ENCODE measurements around the gene HTR5A.

DNA sequence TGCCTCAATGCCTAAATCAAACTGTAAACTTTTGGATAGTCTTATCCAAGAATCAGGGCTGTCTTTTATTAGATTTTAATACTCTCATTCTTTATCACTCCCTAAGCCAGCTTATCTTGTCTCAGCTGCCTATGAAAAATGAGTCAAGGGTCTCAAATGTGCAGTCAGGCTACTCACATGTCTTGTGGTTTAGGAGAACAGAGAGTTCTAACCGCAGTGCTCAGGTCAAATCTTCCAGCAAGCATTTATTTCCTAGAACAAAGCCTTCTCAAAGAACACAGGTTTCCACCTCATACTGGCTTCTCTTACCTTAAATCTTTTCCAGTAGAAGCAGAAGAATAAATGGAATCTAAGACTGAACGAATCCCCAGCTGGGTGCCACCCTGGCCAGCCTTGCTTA lies 23.5 kb downstream of the HTR5A start:
- TF ChIP-seq, protein P1, sequence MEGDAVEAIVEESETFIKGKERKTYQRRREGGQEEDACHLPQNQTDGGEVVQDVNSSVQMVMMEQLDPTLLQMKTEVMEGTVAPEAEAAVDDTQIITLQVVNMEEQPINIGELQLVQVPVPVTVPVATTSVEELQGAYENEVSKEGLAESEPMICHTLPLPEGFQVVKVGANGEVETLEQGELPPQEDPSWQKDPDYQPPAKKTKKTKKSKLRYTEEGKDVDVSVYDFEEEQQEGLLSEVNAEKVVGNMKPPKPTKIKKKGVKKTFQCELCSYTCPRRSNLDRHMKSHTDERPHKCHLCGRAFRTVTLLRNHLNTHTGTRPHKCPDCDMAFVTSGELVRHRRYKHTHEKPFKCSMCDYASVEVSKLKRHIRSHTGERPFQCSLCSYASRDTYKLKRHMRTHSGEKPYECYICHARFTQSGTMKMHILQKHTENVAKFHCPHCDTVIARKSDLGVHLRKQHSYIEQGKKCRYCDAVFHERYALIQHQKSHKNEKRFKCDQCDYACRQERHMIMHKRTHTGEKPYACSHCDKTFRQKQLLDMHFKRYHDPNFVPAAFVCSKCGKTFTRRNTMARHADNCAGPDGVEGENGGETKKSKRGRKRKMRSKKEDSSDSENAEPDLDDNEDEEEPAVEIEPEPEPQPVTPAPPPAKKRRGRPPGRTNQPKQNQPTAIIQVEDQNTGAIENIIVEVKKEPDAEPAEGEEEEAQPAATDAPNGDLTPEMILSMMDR (IDR thresholded peaks at IDR 0.05) = no peak
- TF ChIP-seq TCF7L2 (IDR thresholded peaks at IDR 0.05; ENCODE audit: low read depth, low read length) (no peak), POLR2AphosphoS5 (IDR thresholded peaks at IDR 0.05; ENCODE audit: low read depth, low read length) (no peak)
